ENCODE measurements around the gene NOBOX.

DNA sequence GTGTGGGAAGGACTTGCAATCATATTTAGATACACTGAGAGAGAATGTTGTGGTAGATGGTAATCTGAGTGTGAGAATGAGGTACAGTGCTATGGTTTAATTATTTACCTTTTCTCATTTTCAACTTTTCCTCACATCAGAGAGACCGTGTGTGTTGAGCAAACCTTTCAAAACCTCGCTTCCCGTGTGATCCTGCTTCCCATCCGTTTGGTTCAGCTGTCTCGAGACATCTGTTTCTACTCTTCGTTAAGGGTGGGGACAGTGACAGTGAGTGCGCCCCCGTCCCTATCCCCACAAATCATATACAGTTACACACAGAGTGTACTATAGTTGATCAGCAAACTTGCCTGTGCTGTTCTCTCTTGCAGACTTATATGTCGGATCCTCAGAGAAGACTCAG, 33.0 kb upstream of the NOBOX start:
- TF ChIP-seq, protein P1, sequence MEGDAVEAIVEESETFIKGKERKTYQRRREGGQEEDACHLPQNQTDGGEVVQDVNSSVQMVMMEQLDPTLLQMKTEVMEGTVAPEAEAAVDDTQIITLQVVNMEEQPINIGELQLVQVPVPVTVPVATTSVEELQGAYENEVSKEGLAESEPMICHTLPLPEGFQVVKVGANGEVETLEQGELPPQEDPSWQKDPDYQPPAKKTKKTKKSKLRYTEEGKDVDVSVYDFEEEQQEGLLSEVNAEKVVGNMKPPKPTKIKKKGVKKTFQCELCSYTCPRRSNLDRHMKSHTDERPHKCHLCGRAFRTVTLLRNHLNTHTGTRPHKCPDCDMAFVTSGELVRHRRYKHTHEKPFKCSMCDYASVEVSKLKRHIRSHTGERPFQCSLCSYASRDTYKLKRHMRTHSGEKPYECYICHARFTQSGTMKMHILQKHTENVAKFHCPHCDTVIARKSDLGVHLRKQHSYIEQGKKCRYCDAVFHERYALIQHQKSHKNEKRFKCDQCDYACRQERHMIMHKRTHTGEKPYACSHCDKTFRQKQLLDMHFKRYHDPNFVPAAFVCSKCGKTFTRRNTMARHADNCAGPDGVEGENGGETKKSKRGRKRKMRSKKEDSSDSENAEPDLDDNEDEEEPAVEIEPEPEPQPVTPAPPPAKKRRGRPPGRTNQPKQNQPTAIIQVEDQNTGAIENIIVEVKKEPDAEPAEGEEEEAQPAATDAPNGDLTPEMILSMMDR (conservative IDR thresholded peaks at IDR 0.05 in 1 of 2, IDR thresholded peaks at IDR 0.05 in 1 of 2; ENCODE audit: low read depth in 1 of 2, low read length in 2 of 2), result no peak
- TF ChIP-seq EZH2 (IDR thresholded peaks at IDR 0.05; ENCODE audit: low read length, missing control alignments), result no peak
